GM12878 (cell line): ENCODE results near the gene PHKG2.

Experiments used
- CTCF ChIP-seq, 3 experiments: IDR thresholded peaks in 2 of 3; conservative IDR thresholded peaks in 1 of 3; 2 replicates each; pipeline ENCODE4 v1.5.1; 2011; ENCODE audit warnings: low read depth in 3 of 3, low read length in 3 of 3, mild to moderate bottlenecking in 3 of 3, control low read depth in 2 of 3, moderate library complexity in 2 of 3, inconsistent platforms in 1 of 3, mixed read lengths in 1 of 3; ENCODE audit not compliant: control insufficient read depth in 2 of 3, insufficient read depth in 1 of 3; ENCODE audit errors: extremely low read depth in 1 of 3
- FOXM1 ChIP-seq: IDR thresholded peaks from 2 replicates; pipeline ENCODE4 v1.6.1; 2012; ENCODE audit warnings: low read depth, mild to moderate bottlenecking, inconsistent platforms, low read length, moderate library complexity
- HSF1 ChIP-seq: fragments of 150-350 bp; IDR thresholded peaks from 2 replicates; pipeline ENCODE4 v1.6.1; 2014; ENCODE audit warnings: mild to moderate bottlenecking, low read depth, low read length

- TF ChIP-seq FOXM1 (no peak), CTCF (IDR thresholded peaks at IDR 0.05 in 2 of 3, conservative IDR thresholded peaks at IDR 0.05 in 1 of 3; ENCODE audit: control insufficient read depth in 2 of 3, extremely low read depth in 1 of 3, insufficient read depth in 1 of 3, low read depth in 3 of 3, low read length in 3 of 3) (no peak), HSF1 (no peak)
Observed at GRCh38 chr16:30768583-30769181, 20.5 kb downstream of the PHKG2 start.
